HG03025 (cell line): ENCODE data around the gene UBAP2.

Source experiments
- ATAC-seq: cut with Tn5 transposase; IDR thresholded peaks from one replicate; pipeline ENCODE4 v1.9.1; 2021; ENCODE audit warnings: mild to moderate bottlenecking, moderate library complexity; ENCODE audit not compliant: unreplicated experiment, low FRiP score

The UBAP2 gene

DNA sequence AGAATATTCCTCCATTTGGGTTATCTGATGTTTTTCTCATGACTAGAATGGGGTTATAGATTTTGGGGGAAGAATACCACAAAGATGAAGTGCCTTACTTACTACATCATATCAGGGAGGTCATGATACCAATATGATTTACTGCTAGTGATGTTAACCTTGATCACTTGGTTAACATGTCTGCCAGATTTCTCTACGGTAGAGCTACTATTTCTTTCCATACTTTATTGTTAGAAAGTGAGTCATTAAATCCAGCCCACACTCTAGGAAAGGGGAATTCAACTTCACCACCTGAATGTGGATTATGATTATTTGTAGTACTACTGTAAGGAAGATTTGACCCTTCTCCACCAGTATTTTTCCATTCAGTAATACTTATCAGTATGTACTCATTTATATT, 167.1 kb downstream of the UBAP2 start:
- no peak for ATAC-seq

- ATAC-seq, result no peak
Measured at GRCh38 chr9:33880211-33881089, 168.2 kb downstream of the UBAP2 start.

DNA sequence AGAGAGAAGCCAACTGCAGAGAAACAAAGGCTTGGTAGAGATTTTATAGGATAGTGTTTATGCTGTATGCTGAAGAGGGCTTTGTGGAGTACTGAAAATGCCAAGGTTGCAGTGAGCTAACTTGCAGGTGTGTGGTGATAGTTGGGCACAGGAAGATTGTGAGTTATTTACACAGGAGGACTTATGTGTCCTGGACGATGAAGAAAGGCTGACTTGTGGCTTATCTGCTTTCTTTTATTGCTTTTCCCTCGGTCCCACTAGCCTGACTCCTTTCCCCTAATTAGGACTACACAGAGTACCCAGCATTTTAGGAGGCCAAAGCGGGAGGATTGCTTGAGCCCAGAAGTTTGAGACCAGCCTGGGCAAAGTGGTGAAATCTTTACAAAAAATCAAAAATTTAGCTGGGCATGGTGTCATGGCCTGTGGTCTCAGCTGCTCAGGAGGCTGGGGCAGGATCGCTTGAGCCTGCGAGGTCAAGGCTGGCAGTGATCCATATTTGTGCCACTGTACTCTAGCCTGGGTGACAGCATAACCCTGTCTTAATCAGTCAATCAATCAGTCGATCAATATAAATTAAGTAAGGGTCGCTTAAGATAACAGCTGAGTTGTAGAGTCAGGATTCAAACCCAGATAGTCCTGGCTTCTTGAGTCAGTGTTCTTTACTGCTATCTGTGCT, 169.9 kb downstream of the UBAP2 start:
- ATAC-seq, result no peak

- no peak for ATAC-seq
Measured at GRCh38 chr9:33877727-33878489, 170.8 kb downstream of the UBAP2 start.
